DMS153 (cell line): ENCODE measurements around the gene BCKDK.
A peak's percentile ranks its signal among the peaks of the same experiment; 100 is the strongest.
"Not testable (repeated sequence)": the region's sequence is repeated elsewhere in the genome, so short reads cannot be mapped to it uniquely, and the experiment has no call there.

Experiments used
- DNase-seq: peaks from one replicate; lab custom pipeline; 2025; lab: John Stamatoyannopoulos, UW

Gene BCKDK

DNA sequence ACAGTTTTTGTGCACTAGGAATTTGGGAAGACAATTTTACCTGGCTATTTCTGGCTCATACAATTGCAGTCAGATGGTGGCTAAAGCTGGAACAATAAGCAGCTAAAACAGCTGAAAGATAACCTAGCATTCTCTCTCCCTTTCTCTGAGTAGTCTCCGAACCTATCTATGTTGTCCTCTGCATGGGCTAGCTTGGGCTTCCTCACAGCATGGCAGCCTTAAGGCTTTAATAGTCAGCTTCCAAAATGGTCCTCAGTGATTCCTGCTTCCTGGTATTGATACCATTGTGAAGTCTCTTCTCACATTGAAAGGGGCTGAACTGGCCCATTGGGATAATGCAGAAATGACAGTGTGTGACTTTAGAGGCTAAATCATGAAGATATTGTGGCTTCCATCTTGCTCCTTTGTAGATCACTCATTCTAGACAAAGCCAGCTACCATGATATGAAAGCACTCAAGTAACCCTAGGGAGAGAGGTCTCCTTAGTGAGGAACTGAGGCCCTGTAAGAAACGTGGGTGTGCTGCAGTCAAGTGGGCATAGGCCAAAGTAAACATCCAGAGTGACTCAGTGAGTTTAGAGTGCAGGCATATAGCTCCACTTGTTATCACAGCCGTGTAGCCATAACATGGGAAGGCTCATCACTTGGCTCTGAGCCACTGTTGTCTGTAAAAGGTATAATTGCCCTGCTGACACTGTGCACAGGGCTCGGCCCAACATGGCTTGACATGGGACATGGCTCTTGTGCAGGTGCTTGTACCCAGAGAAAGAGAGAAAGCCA is 8.1 kb upstream of the BCKDK start:
- no peak for DNase-seq

DNA sequence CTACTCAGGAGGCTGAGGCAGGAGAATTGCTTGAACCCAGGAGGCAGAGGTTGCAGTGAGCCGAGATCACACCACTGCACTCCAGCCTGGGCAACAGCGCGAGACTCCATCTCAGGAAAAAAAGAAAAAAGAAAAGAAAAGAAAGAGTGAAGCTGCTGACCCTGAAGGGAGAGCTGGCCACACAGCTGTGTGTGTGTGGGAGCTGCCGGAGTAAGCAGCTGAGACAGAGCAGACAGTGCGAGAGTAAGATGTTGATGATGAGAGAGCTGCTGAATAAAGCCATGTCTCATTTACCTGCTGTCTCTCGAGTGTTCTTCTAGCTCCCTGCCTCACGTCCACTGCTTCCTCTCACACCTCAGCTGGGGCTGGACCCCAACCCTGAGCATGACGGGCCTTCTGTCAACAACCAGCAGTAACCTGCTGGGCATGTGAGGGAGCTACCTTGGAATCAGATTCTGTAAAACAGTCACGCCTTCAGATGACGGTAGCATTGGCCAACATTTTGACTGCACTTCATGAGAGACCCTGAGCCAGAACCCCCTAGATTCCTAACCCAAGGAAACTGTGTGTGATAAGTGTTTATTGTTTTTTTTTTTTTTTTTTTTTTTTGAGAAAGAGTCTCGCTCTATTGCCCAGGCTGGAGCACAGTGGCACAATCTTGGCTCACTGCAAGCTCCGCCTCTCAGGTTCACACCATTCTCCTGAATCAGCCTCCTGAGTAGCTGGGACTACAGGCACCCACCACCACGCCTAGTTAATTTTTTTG is 7.1 kb upstream of the BCKDK start:
- not testable (repeated sequence) for DNase-seq

DNA sequence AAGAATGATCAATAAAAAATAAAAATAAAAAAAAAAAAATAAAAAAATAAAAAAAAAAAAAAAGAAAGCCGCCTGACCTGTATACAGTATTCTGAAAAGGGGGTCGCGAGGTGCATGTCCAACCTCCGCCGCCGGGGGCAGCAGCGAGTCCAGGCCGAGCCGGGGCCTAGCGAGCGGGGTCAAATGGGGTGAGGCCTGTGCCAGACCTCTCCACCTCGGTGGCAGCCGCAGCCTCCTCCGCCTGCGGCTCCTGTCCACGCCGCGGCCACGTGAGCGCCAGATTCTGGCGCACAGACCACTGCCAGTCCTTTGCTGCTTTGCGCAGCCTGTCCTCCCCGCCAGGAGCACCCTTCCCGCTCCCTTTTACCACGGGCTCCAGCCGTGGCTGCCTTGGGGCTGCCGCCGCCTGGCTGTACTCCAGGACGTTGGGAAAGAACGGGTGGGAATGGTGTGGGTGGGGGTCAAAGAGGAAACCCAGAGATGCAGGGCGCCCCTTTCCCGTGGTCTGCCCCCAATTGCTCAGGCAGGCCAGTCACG is 2.4 kb upstream of the BCKDK start:
- DNase-seq, result peak; percentile 76

DNA sequence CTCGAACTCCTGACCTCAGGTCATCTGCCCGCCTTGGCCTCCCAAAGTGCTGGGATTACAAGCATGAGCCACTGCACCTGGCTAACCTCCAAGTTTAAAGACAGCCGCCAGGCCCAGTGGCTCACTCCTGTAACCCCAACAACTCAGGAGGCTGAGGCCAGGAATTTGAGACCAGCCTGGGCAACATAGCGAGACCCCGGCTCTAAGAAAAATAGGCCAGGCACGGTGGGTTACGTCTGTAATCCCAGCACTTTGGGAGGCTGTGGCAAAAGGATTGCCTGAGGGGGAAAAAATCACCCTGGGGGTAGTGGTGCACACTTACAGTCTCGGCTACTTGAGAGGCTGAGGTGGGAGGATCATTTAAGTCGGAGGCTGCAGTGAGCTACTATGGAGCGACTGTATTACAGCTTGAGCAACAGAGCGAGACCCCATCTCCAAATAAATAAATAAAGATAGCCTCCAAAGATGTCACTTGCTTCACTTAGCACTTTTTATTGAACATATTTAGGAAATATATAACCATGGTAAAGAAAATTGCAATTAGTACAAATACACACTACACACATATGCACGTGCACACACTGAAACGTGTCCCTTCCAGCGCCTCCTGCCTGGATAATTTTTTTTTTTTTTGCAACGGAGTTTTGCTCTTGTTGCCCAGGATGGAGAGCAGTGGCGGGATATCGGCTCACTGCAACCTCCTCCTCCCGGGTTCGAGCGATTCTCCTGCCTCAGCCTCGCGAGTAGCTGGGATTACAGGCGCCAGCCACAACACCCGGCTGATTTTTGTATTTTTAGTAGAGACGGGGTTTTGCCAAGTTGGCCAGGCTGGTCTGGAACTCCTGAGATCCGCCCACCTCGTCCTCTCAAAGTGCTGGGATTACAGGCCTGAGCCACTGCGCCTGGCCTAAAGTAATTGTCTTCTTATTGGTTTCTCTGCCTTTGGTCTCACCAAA is 1.4 kb upstream of the BCKDK start:
- DNase-seq, result no peak

DNA sequence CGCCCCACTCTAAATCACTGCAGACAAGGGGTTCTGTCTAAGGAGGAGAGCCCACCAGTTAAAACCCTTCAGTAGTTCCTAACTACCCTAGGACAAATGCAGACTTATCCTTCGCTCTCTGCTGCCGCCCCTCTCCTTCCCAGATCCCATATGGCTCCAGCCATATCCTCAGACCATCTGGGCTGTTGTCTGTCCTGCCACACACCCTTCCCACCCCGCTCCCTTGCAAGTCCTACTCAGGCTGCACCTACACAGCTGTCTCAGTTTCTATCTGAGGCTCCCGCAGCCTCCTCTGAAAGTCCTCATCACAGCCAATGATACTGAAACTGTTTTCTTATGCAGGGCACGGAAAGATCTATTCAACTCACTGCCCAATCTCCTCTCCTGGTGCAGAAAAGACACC is 720 bp upstream of the BCKDK start:
- no peak for DNase-seq

DNA sequence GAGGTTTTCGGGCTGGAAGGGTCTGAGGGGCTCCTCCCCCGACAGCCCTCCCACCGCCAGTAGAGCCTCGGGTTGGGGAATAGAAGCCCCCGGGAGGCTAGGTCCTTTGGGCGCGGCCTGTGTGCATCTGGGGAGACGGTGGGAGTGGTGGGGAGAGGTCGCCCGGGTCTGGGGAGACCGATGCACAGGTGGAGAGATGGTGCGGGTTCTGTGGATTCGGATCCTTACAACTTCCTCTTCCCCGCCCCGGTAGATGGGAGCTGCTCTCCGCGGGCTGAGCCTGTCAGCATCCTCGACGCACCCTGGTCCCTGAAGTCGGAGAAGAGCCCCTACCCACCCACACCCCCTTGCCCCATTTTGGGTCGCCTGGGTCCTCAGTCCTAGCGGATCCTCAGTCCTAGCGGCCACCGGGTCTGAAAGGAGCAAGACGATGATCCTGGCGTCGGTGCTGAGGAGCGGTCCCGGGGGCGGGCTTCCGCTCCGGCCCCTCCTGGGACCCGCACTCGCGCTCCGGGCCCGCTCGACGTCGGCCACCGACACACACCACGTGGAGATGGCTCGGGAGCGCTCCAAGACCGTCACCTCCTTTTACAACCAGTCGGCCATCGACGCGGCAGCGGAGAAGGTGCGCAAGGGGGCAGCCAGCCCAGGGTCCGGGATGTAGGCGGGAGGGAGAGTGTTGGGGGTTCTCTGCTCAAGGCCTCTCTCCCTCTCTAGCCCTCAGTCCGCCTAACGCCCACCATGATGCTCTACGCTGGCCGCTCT is 790 bp downstream of the BCKDK start:
- no peak for DNase-seq

DNA sequence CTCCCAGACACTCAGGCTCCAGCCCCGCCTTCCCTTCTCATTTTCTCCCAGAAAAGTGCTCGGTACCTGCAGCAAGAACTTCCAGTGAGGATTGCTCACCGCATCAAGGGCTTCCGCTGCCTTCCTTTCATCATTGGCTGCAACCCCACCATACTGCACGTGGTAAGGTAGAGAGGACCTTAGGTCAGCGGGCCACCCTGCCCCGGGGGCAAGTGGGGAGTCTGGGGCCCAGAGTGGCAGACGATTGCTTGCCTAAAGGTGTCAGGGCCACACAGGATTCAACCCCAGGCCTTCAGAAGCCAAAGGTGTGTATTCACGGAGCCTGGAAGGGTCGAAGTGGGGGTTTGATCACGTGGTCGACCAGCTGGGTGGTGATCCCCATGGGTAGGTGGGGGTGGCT is 1.4 kb downstream of the BCKDK start:
- DNase-seq, result no peak

DNA sequence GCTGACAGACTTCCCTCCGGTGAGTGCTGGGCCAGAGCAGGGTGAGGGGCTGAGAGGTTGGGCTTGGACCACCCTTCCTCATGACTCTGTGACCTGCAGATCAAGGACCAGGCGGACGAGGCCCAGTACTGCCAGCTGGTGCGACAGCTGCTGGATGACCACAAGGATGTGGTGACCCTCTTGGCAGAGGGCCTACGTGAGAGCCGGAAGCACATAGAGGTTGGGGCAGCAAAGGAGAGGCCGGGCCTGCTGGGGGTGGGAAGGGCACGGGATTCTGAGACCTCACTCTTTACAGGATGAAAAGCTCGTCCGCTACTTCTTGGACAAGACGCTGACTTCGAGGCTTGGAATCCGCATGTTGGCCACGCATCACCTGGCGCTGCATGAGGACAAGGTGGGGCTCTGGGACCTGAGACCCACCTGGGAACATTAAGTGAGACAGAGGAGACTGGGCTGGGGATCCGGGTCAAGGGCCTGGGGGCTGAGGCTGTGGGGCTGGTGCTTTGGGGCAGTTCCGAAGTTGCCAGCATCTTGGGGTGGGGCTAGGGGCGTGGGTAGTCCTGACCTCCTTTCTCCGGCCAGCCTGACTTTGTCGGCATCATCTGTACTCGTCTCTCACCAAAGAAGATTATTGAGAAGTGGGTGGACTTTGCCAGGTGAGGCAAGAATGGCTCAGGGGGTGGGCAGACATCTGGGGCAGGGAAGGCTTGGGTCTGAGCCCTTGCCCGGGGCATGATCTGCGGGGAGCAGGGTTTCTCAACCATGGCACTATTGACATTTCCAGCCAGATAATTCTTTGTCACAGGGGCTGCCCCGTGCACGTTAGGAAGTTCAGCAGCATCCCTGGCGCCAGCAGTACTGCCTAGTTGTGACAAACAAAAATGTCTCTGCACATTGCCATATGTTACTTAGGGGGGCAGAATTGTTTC is 2.2 kb downstream of the BCKDK start:
- no peak for DNase-seq

DNA sequence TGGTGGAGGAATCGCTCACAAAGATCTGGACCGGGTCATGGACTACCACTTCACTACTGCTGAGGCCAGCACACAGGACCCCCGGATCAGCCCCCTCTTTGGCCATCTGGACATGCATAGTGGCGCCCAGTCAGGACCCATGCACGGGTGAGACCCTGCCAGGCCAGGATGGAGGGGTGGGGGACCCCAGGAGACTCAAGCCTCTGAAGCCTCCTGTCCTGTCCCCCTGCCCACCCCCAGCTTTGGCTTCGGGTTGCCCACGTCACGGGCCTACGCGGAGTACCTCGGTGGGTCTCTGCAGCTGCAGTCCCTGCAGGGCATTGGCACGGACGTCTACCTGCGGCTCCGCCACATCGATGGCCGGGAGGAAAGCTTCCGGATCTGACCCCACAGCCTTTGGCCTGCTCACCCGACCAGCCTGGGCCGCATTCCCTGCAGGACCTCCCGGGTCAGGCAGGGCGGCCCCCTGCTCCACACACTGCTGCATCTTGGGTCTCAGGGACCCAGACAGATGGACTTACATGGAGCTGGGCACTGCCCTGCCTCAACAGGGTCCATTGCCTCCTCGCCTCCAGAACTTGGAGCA is 3.8 kb downstream of the BCKDK start:
- DNase-seq, result no peak

DNA sequence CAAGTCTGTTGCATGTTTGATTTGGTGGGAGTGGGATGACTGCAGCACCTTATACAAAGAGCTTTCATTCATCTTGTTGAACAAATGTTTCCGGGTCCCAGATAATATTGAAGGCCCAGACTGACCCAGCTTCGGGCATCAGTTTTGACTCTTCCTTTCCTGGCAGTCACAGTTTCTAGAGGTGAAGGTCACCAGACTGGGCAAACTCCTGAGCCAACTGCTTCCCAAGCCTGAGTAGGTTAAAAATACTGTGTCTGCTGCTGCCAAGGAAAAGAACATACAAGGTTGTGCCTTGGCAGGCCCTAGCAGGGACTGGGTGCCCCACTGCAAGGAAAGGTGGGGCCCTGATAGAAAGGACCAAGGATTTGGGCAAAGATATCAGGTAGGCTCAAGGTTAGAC is 4.5 kb downstream of the BCKDK start:
- DNase-seq, result no peak

DNA sequence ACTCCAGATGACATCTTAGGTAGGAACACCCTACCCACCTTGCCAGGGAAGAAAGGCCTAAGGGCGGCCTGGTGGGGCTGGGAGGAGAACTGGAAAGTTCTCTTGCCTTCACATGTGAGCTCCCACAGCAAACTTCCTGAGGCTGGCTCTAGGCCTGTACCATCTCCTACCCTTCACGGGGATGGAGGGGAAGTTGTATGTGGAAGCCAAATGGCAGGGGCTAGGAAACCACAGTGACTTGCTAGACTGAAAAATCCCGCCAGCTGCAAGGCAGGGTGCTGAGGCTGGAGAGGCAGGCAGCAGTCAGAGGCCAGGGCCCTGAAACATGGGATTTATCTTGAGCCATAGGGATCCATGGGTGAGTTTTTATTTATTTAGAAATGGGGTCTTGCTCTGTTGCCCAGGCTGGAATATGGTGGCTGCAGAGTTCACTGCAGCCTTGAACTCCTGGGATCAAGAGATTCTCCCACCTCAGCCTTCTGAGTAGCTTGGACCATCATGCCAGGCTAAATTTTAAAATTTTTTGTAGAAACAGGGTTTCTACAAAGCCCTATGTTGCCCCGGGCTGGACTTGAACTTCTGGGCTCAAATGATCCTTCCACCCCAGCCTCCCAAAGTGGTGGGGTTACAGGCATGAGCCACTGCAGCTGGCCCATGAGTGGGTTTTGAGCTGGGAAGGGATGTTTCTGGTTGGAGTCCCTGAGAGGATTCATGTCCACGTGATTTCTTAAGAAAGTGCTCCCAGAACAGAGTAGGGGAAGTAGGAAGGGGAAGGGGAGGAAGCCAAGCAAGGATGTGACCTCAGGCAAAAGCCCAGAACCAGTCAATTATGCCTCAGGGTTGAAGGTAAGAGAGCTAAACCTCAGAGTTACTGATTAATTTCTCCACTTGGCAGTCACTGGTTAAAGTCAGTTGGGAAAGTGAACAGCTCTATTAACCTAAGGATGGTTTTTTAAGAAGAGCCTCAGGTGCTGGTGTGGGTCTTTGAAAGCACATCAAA is 5.2 kb downstream of the BCKDK start:
- no peak for DNase-seq

DNA sequence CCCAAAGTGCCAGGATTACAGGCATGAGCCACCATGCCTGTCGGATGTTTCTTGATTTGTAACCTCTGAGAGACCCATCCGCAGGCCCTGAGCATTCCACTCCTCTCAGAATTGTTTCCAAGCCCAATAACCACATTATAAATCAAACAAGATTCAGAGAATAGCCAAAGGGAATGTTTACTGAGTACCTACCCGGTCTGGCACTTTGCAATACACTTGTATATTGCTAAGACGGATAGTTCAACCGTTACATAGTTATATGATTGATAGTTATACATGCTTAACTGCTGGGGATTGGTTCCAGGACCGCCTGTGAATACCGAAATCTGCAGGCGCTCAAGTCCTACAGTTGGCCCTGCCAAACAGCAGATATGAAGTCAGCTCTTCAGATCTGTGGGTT is 6.3 kb downstream of the BCKDK start:
- DNase-seq, result no peak

DNA sequence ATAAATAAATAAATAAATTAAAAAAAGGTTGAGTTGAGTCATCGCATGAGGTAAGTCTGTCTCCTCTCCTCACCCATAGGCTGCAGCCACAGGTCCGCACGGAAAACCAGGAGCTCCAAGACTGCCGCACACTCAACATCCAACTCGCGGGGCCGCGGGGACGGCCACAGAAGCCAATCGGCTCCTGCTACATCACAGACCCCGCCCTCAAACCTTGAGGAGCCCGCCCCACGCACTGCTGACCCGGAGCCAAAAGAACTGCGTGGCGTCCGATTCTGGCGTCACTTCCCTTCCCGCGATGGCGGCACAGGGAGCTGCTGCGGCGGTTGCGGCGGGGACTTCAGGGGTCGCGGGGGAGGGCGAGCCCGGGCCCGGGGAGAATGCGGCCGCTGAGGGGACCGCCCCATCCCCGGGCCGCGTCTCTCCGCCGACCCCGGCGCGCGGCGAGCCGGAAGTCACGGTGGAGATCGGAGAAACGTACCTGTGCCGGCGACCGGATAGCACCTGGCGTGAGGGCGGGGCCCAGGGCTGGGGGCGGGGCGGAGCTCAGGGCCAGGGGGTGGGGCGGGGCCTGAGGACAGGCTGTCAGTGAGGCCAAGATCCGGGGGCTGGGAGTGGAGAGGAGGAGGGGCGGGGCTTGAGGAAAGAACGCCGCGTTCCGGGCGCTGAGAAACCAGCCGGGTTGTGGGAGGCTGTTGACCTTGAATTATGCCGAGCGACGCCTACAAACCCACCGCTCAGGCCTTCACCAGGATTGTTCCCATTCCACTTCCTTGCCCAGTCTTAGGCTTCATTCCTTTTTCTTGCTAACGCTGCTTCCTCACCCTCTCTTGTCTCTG is 9.4 kb downstream of the BCKDK start, which contains the start of gene KAT8:
TSS of gene KAT8 (plus strand) at position 281 of the 839 bp plus-strand sequence. CDS start at position 299, 18 bp downstream.
- DNase-seq, result peak; percentile 97

DNA sequence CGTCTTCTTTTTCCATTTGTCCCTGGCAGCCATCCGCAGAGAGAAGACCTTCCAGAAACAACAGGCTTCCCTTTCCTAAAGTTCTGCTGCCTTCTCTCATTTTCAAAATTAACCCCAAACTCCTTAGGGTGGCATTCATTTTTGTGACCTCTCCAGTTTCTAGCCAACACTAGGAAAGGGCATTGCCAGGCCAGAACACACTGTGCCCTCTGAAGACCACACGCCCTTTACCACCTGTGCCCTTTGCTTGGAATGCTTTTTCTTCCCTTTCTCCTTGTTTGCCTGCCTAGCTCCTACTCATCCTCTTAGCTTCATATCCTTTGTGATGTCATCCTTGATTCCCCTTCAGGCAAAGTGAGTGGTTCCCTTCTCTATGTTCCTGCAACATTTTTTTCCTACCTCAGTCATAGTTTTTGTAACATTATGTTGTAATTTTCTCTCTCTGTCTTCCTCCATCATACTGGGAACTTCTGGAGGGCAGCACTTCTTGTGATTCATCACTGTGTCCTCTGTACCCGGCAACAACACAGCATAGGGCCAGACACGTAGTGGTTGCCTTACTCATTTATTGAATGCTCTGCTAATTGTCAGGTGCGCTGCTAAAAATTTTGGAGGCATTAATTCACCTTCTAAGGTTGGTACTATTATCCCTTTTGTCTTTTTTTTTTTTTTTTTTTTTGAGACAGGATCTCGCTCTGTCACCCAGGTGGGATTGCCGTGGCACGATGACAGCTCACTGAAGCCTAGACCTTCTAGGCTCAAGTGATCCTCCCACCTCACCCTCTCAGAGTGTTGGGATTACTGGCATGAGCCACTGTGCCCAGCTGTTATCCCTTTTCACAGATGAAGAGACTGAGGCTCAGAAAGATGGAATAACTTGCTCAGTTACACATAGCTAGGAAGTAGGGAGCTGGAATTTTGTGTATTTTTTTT is 10.3 kb downstream of the BCKDK start:
- no peak for DNase-seq

DNA sequence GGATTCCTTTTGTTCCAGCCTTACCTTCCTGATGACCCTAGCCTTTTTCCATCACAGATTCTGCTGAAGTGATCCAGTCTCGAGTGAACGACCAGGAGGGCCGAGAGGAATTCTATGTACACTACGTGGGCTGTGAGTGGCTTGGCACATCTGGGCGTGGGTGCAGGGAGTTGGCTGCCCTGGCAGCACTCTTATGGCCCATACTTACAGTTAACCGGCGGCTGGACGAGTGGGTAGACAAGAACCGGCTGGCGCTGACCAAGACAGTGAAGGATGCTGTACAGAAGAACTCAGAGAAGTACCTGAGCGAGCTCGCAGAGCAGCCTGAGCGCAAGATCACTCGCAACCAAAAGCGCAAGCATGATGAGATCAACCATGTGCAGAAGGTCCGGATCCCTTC is 11.9 kb downstream of the BCKDK start:
- no peak for DNase-seq

DNA sequence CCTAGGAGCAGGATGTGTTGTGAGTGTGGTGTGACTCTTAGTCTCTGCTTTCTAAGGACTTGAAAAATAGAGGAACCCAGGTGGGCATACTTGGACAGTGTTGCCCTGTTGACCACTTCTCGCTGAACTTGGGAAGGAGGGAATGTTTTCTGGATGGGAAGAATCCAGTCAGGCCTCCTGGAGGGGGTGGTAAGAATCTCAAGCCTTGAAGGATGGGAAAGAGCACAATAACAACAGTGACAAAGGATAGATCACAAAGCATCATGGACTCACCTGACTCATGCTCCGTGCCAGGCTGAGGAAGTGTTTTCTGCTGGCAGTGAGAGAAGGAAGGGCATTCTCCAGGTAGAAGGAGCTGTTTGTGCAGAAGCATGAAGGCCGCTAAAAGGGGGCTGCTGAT is 17.7 kb downstream of the BCKDK start:
- no peak for DNase-seq
